GM12878 (cell line): ENCODE measurements around the gene MTRFR. TPM values are rescaled to one million over a fixed set of nuclear protein-coding genes. Genes with fewer than 3 reads are reported as not detected.

Experiments
- BHLHE40 ChIP-seq, 2 experiments: fragments of 450-650 bp in 1 of 2; IDR thresholded peaks; 2 replicates each; pipeline ENCODE4 v1.6.1; 2011 to 2017; ENCODE audit warnings: low read depth in 2 of 2, borderline replicate concordance in 1 of 2, improper control_type of control experiment in 1 of 2, low read length in 1 of 2, mild to moderate bottlenecking in 1 of 2
- EGR1 ChIP-seq, 2 experiments: IDR thresholded peaks; 1 replicate in 1 of 2; 2 replicates in 1 of 2; pipeline ENCODE4 v1.6.1; 2011 to 2012; ENCODE audit warnings: low read depth in 2 of 2, low read length in 2 of 2, borderline replicate concordance in 1 of 2, mild to moderate bottlenecking in 1 of 2, moderate library complexity in 1 of 2
- FOS ChIP-seq: IDR thresholded peaks from 3 replicates; pipeline ENCODE4 v1.6.1; 2011; ENCODE audit warnings: borderline replicate concordance; ENCODE audit not compliant: insufficient read length; ENCODE audit errors: extremely low read depth
- GATAD2B ChIP-seq: fragments of 450-650 bp; conservative IDR thresholded peaks from 2 replicates; pipeline ENCODE4 v1.6.1; 2017; ENCODE audit warnings: low read depth, mild to moderate bottlenecking, moderate library complexity
- NKRF ChIP-seq: fragments of 450-650 bp; conservative IDR thresholded peaks from 2 replicates; pipeline ENCODE4 v1.6.1; 2017; ENCODE audit warnings: mild to moderate bottlenecking, moderate library complexity
- RB1 ChIP-seq: fragments of 450-650 bp; formaldehyde crosslinking; IDR thresholded peaks from 2 replicates; pipeline ENCODE4 v1.6.1; 2017; ENCODE audit warnings: mild to moderate bottlenecking, borderline replicate concordance
- SMARCA5 ChIP-seq: fragments of 450-650 bp; IDR thresholded peaks from 2 replicates; pipeline ENCODE4 v1.6.1; 2017; ENCODE audit warnings: mild to moderate bottlenecking
- STAT1 ChIP-seq: fragments of 450-650 bp; conservative IDR thresholded peaks from 2 replicates; pipeline ENCODE4 v1.6.1; 2014; ENCODE audit warnings: antibody characterized with exemption, mild to moderate bottlenecking
- STAT3 ChIP-seq: IDR thresholded peaks from 2 replicates; pipeline ENCODE4 v1.6.1; 2011; ENCODE audit warnings: low read depth, low read length, improper control_type of control experiment
- TBL1XR1 ChIP-seq: IDR thresholded peaks from 2 replicates; pipeline ENCODE4 v1.6.1; 2012; ENCODE audit warnings: low read depth, low read length, improper control_type of control experiment
- TCF3 ChIP-seq: IDR thresholded peaks from 2 replicates; pipeline ENCODE4 v1.6.1; 2012; ENCODE audit warnings: low read depth, mild to moderate bottlenecking, low read length, borderline replicate concordance; ENCODE audit not compliant: insufficient read depth
- ZSCAN29 ChIP-seq: fragments of 450-650 bp; IDR thresholded peaks from 2 replicates; pipeline ENCODE4 v1.6.1; 2017; ENCODE audit warnings: mild to moderate bottlenecking, moderate library complexity
- polyA plus RNA-seq, 11 experiments: library from polyadenylated mRNA; depleted of rRNA in 4 of 11; unstranded in 6 of 11; stranded (reverse) in 5 of 11; fragments of >200 nt; fragmentation: Nextera tagmentation in 4 of 11; fragmentation: Illumina TruSeq in 1 of 11; extraction: Ambion mirVana in 4 of 11; extraction: Trizol in 1 of 11; gene quantifications; 1 replicate in 1 of 11; 2 replicates in 10 of 11; pipeline versions ENCODE4 v1.2.1 to v1.2.3, GENCODE V29; 2011 to 2016; ENCODE audit warnings: inconsistent platforms in 2 of 11, missing spikeins in 2 of 11, low read depth in 1 of 11
- total RNA-seq, 4 experiments: library from RNA; depleted of rRNA in 3 of 4; stranded (reverse); fragments of >200 nt in 3 of 4; fragmentation: Illumina TruSeq in 1 of 4; extraction: Trizol in 1 of 4; gene quantifications; 2 replicates each; pipeline versions ENCODE4 v1.2.1 to v1.2.3, GENCODE V29; 2013 to 2021

Gene MTRFR
- total and polyA plus RNA-seq, 10 of the 15 experiments (the other 5 are each of a cell fraction or from before 2014, with no cell fraction given) = 12.2 to 33.4 (median 24.8) TPM

- TF ChIP-seq BHLHE40 (IDR thresholded peaks at IDR 0.05; ENCODE audit: borderline replicate concordance in 1 of 2, low read depth in 2 of 2, low read length in 1 of 2) (peak in 1 of 2 experiments; percentile 59; a peak in 1 of 4 replicates), ZSCAN29 (no peak), STAT1 (0 out of 2 replicates have a peak, but pooled peaks have one; percentile 52), NKRF (peak; percentile 60), GATAD2B (0 out of 2 replicates have a peak, but pooled peaks have one; percentile 29), SMARCA5 (peak; percentile 50; the same call in 1 of the 2 replicates), RB1 (peak; percentile 35; the same call in 1 of the 2 replicates), STAT3 (no peak), EGR1 (IDR thresholded peaks at IDR 0.05; ENCODE audit: borderline replicate concordance in 1 of 2, low read depth in 2 of 2, low read length in 2 of 2) (no peak), FOS (no peak), TCF3 (no peak), TBL1XR1 (no peak)
Observed at GRCh38 chr12:123233505-123234308, 471 bp downstream of the MTRFR start (continued).
